ENCODE data around the gene PKN1.

DNA sequence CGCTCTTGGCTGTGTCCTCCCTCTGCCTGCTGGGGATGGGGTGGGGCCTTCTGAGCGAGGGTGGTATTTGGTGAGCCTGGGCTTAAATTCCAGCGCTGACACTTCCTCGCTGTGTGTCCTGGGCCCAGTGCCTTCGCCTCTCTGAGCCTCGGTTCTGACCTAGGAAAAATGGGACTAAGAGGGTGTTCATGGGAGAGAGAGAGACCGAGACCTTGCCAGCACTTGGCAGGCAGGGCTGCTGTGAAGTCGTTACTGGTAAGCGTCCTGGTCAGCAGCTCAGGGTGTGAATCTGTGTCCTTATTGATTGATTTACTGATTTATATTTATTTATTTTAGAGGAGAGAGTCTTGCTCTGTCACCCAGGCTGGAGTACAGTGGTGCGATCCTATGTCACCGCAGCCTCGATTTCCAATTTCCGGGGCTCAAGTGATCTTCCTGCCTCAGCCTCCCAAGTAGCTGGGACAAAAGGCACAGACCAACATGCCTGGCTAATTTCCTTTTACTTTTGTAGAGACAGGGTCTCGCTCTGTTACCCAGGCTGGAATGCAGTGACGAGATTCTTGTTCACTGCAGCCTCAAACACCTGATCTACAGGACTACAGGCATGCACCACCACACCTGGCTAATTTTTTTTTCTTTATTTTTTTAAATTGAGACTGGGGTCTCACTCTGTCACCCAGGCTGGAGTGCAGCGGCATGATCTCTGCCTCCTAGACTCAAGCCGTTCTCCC, 2.4 kb downstream of the PKN1 start:
- TF ChIP-seq, protein P1, sequence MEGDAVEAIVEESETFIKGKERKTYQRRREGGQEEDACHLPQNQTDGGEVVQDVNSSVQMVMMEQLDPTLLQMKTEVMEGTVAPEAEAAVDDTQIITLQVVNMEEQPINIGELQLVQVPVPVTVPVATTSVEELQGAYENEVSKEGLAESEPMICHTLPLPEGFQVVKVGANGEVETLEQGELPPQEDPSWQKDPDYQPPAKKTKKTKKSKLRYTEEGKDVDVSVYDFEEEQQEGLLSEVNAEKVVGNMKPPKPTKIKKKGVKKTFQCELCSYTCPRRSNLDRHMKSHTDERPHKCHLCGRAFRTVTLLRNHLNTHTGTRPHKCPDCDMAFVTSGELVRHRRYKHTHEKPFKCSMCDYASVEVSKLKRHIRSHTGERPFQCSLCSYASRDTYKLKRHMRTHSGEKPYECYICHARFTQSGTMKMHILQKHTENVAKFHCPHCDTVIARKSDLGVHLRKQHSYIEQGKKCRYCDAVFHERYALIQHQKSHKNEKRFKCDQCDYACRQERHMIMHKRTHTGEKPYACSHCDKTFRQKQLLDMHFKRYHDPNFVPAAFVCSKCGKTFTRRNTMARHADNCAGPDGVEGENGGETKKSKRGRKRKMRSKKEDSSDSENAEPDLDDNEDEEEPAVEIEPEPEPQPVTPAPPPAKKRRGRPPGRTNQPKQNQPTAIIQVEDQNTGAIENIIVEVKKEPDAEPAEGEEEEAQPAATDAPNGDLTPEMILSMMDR (IDR thresholded peaks at IDR 0.05) = no peak
- TF ChIP-seq, protein P2, sequence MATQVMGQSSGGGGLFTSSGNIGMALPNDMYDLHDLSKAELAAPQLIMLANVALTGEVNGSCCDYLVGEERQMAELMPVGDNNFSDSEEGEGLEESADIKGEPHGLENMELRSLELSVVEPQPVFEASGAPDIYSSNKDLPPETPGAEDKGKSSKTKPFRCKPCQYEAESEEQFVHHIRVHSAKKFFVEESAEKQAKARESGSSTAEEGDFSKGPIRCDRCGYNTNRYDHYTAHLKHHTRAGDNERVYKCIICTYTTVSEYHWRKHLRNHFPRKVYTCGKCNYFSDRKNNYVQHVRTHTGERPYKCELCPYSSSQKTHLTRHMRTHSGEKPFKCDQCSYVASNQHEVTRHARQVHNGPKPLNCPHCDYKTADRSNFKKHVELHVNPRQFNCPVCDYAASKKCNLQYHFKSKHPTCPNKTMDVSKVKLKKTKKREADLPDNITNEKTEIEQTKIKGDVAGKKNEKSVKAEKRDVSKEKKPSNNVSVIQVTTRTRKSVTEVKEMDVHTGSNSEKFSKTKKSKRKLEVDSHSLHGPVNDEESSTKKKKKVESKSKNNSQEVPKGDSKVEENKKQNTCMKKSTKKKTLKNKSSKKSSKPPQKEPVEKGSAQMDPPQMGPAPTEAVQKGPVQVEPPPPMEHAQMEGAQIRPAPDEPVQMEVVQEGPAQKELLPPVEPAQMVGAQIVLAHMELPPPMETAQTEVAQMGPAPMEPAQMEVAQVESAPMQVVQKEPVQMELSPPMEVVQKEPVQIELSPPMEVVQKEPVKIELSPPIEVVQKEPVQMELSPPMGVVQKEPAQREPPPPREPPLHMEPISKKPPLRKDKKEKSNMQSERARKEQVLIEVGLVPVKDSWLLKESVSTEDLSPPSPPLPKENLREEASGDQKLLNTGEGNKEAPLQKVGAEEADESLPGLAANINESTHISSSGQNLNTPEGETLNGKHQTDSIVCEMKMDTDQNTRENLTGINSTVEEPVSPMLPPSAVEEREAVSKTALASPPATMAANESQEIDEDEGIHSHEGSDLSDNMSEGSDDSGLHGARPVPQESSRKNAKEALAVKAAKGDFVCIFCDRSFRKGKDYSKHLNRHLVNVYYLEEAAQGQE (IDR thresholded peaks at IDR 0.05; ENCODE audit: insufficient read depth in 1 of 2, low read depth in 2 of 2, low read length in 1 of 2) = no peak
